Kidney (tissue), 14 donors: ENCODE measurements around the gene MICU2. TPM values are rescaled to one million over a fixed set of nuclear protein-coding genes. Genes with fewer than 3 reads are reported as not detected.

Source experiments
- DNase-seq, 5 donors: peaks; one replicate each; pipeline ENCODE4 v3.0.0-alpha.2; 2013 to 2020
- FAIRE-seq: peaks from 2 replicates; lab custom pipeline; 2012; peaks lifted over from hg19 to GRCh38; lab: Jason Lieb, UNC
- H3K27ac ChIP-seq, 2 donors: one replicate each; pipeline ENCODE4 v1.7.0; 2013; ENCODE audit warnings: low read depth in 2 of 2, low read length in 2 of 2, inconsistent platforms in 1 of 2
- H3K27me3 ChIP-seq: one replicate; pipeline ENCODE4 v1.7.1; 2013; ENCODE audit warnings: low read length, inconsistent platforms; ENCODE audit not compliant: control insufficient read depth, insufficient read depth
- H3K36me3 ChIP-seq, 3 donors: one replicate each; pipeline versions ENCODE4 v1.7.0 to v1.7.1; 2013; ENCODE audit warnings: low read length in 3 of 3, control low read depth in 1 of 3, inconsistent platforms in 1 of 3; ENCODE audit not compliant: insufficient read depth in 3 of 3, control insufficient read depth in 2 of 3
- H3K4me1 ChIP-seq, 3 donors: one replicate each; pipeline versions ENCODE4 v1.7.0 to v1.7.1; 2013; ENCODE audit warnings: low read length in 3 of 3, inconsistent platforms in 1 of 3, low read depth in 1 of 3; ENCODE audit not compliant: control insufficient read depth in 2 of 3, insufficient read depth in 2 of 3
- H3K4me3 ChIP-seq, 3 donors: one replicate each; pipeline versions ENCODE4 v1.7.0 to v1.8.1; 2013; ENCODE audit warnings: low read length in 3 of 3, control low read depth in 1 of 3, inconsistent platforms in 1 of 3
- H3K9ac ChIP-seq, 3 donors: one replicate each; pipeline versions ENCODE4 v1.7.0 to v1.7.1; 2013; ENCODE audit warnings: low read length in 3 of 3, control low read depth in 1 of 3, inconsistent platforms in 1 of 3
- H3K9me3 ChIP-seq, 3 donors: one replicate each; pipeline versions ENCODE4 v1.7.0 to v1.7.1; 2013; ENCODE audit warnings: low read length in 3 of 3, control low read depth in 1 of 3, inconsistent platforms in 1 of 3; ENCODE audit not compliant: control insufficient read depth in 2 of 3, insufficient read depth in 1 of 3
- intact Hi-C: fragments of 100-400 bp; cut with DNase I; formaldehyde crosslinking; loops from one replicate; pipeline ENCODE4 v1.11.1; 2022
- polyA plus RNA-seq: library from polyadenylated mRNA; stranded (reverse); fragments of 350-450 nt; fragmentation: Illumina TruSeq; extraction: RNeasy Lipid Tissue Mini Kit (QIAGEN cat#74804); gene quantifications from one replicate; pipeline ENCODE4 v1.2.3, GENCODE V29; 2014; ENCODE audit warnings: low read depth, low replicate concordance; ENCODE audit not compliant: insufficient read depth
- total RNA-seq: library from RNA; stranded (reverse); fragmentation: NEBNext Ultra II Directional; extraction: Animal tissue kit (Norgen Biotek cat#: 25700); gene quantifications from one replicate; pipeline ENCODE4 v1.2.1, GENCODE V29; 2021
- TF ChIP-seq, protein P1 (sequence below): IDR thresholded peaks from 3 replicates; pipeline ENCODE4 v1.5.1; 2012; ENCODE audit warnings: mild to moderate bottlenecking, moderate library complexity, borderline replicate concordance; ENCODE audit not compliant: insufficient read depth; ENCODE audit errors: extremely low read depth
- donor health status: control.
- donor health status: control.
- donor health status: control.
- donor health status: control.
- donor health status: control.
- donor health status: DM: yes; HTN: yes; CAD: no.
- donor health status: Normal renal cell carcinoma (clear cell type).

The MICU2 gene
- total and polyA plus RNA-seq, 2 donors from 2014 or later: 49.0 to 86.5 TPM

DNA sequence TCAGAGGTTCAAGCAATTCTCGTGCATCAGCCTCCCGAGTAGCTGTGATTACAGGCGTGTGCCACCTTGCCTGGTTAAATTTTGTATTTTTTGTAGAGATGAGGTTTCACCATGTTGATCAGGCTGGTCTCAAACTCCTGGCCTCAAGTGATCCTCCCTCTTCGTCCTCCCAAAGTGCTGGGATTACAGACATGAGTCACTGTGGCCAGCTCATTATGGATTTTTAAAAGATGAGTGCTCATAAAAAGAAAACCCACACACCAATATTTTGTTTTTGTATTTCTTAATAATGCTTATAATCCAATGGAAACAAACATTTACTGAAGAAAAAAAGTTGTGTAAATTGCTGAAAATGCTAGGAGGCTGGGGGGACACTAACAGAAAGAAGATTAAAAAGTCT lies 5.0 kb upstream of the MICU2 start:
- DNase-seq: no peak
- intact Hi-C loops: no loop called here
- Histone ChIP-seq H3K9me3 (no peaks in the 10 kb centered on the region), H3K9ac (no peak overlapping the region), H3K4me3 (no peak overlapping the region), H3K4me1 (peaks cover 0 to 5% (median 2%) of the 10 kb centered on the region in 3 donors), H3K27me3 (no peaks in the 10 kb centered on the region), H3K36me3 (no peaks in the 10 kb centered on the region), H3K27ac (no peak overlapping the region)
- TF ChIP-seq, protein P1, sequence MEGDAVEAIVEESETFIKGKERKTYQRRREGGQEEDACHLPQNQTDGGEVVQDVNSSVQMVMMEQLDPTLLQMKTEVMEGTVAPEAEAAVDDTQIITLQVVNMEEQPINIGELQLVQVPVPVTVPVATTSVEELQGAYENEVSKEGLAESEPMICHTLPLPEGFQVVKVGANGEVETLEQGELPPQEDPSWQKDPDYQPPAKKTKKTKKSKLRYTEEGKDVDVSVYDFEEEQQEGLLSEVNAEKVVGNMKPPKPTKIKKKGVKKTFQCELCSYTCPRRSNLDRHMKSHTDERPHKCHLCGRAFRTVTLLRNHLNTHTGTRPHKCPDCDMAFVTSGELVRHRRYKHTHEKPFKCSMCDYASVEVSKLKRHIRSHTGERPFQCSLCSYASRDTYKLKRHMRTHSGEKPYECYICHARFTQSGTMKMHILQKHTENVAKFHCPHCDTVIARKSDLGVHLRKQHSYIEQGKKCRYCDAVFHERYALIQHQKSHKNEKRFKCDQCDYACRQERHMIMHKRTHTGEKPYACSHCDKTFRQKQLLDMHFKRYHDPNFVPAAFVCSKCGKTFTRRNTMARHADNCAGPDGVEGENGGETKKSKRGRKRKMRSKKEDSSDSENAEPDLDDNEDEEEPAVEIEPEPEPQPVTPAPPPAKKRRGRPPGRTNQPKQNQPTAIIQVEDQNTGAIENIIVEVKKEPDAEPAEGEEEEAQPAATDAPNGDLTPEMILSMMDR: no peak
- FAIRE-seq: no peak

DNA sequence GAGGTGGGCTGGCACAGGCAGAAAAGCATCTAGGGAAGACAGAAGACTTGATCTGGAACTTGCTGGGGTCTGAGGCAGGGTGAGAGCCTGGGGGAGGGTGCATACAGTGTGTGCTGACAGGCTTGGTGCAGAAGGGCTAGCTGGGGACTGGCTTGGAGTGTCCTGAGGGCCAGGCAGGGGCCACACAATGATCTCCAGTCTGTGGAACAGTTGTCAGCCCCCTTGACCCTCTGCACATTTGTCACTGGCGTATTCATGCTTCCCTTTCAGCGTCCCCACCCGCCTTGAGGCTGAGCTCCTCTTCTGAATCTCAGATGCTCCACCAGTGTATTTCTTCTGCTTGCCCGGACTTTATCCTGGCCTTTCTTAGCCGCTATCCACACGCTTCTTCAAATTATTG lies 2.8 kb upstream of the MICU2 start:
- intact Hi-C loops: no loop called here
- DNase-seq (no peak), FAIRE-seq (no peak)
- no peak overlapping the region for H3K9ac ChIP-seq
- no peaks in the 10 kb centered on the region for H3K36me3 ChIP-seq
- no peak overlapping the region for H3K27ac ChIP-seq
- no peaks in the 10 kb centered on the region for H3K27me3 ChIP-seq
- TF ChIP-seq, protein P1: no peak
- H3K9me3 ChIP-seq: no peaks in the 10 kb centered on the region
- H3K4me3 ChIP-seq: no peak overlapping the region
- peaks cover 0 to 5% (median 2%) of the 10 kb centered on the region in 3 donors for H3K4me1 ChIP-seq

- H3K4me1 ChIP-seq: peaks cover 0 to 5% (median 2%) of the 10 kb centered on the region in 3 donors
- H3K9me3 ChIP-seq: no peaks in the 10 kb centered on the region
- DNase-seq (no peak), FAIRE-seq (no peak)
- no peak overlapping the region for H3K27ac ChIP-seq
- H3K27me3 ChIP-seq: no peaks in the 10 kb centered on the region
- TF ChIP-seq, protein P1: no peak
- no peak overlapping the region for H3K4me3 ChIP-seq
- H3K9ac ChIP-seq: no peak overlapping the region
- intact Hi-C loops: no loop called here
- H3K36me3 ChIP-seq: no peaks in the 10 kb centered on the region
Observed at GRCh38 chr13:21606251-21606650, 2.3 kb upstream of the MICU2 start.

DNA sequence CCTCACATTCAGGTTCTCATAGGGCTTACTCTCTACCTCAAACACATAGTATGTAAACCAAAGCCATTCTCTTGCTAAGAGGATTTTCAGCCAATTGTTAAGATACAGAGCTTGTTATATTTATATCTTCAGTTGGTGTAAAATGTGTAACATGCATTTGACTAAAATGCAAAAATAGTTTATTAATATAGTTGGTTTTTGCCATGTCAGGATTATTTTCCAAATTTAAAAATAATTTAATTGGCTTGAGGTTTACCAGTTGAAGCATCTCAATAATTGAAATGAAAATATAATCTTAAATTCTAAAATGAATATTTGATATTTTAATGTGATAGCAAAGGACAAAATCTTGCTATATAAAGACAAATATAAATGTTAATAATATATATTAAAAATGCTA lies 7.2 kb downstream of the MICU2 start:
- H3K36me3 ChIP-seq: no peaks in the 10 kb centered on the region
- H3K27ac ChIP-seq: no peak overlapping the region
- DNase-seq: no peak
- H3K9me3 ChIP-seq: no peaks in the 10 kb centered on the region
- no peak overlapping the region for H3K4me3 ChIP-seq
- intact Hi-C loops: no loop called here
- TF ChIP-seq, protein P1: no peak
- H3K27me3 ChIP-seq: no peaks in the 10 kb centered on the region
- no peak overlapping the region for H3K9ac ChIP-seq
- no peak for FAIRE-seq
- H3K4me1 ChIP-seq: peaks cover 0 to 4% (median 0%) of the 10 kb centered on the region in 3 donors
